Central memory CD8-positive, alpha-beta T cell (primary cell): ENCODE measurements around the gene LSM14A.

Experiments used
- ATAC-seq: fragments of 150-1000 bp; cut with Tn5 transposase; replicated peaks from 2 replicates; pipeline ENCODE4 v1.10.0; 2022; ENCODE audit warnings: mild to moderate bottlenecking, moderate FRiP score, moderate number of reproducible peaks; ENCODE audit not compliant: poor library complexity, severe bottlenecking; ENCODE audit errors: extremely low read depth
- DNase-seq, 2 donors: peaks; one replicate each; pipeline ENCODE4 v3.0.0; 2021; ENCODE audit warnings: low spot score in 2 of 2
- H3K27ac Mint-ChIP-seq: one replicate; pipeline ENCODE4 v1.8.0; 2022; ENCODE audit warnings: low read depth, mild to moderate bottlenecking, moderate library complexity, mixed read lengths
- H3K27me3 Mint-ChIP-seq: one replicate; pipeline ENCODE4 v1.8.0; 2022; ENCODE audit warnings: mixed read lengths
- H3K36me3 Mint-ChIP-seq: one replicate; pipeline ENCODE4 v1.8.0; 2022; ENCODE audit warnings: mild to moderate bottlenecking, moderate library complexity, mixed read lengths; ENCODE audit not compliant: insufficient read depth
- H3K4me1 Mint-ChIP-seq: one replicate; pipeline ENCODE4 v1.8.0; 2022; ENCODE audit warnings: mixed read lengths
- H3K4me3 Mint-ChIP-seq: one replicate; pipeline ENCODE4 v1.8.0; 2022; ENCODE audit warnings: mild to moderate bottlenecking, moderate library complexity, mixed read lengths
- H3K9me3 Mint-ChIP-seq: one replicate; pipeline ENCODE4 v1.8.0; 2022; ENCODE audit warnings: mixed read lengths

LSM14A gene

GRCh38 chr19:34257559-34257924 lies 85.2 kb downstream of the LSM14A start:
- H3K27me3 Mint-ChIP-seq, result no peaks in the 10 kb centered on the region
- H3K4me1 Mint-ChIP-seq, result peaks cover 24% of the 10 kb centered on the region
- H3K36me3 Mint-ChIP-seq, result peaks cover 12% of the 10 kb centered on the region
- ATAC-seq (no peak), DNase-seq (no peak)
- H3K4me3 Mint-ChIP-seq, result no peak overlapping the region
- no peaks in the 10 kb centered on the region for H3K9me3 Mint-ChIP-seq
- no peak overlapping the region for H3K27ac Mint-ChIP-seq

- Mint-ChIP-seq H3K27me3 (no peaks in the 10 kb centered on the region), H3K4me1 (peaks cover 25% of the 10 kb centered on the region), H3K4me3 (no peak overlapping the region), H3K27ac (no peak overlapping the region), H3K9me3 (no peaks in the 10 kb centered on the region), H3K36me3 (peaks cover 9% of the 10 kb centered on the region)
- DNase-seq, result no peak
- ATAC-seq, result no peak
Observed at GRCh38 chr19:34259367-34260095, 87.2 kb downstream of the LSM14A start.

DNA sequence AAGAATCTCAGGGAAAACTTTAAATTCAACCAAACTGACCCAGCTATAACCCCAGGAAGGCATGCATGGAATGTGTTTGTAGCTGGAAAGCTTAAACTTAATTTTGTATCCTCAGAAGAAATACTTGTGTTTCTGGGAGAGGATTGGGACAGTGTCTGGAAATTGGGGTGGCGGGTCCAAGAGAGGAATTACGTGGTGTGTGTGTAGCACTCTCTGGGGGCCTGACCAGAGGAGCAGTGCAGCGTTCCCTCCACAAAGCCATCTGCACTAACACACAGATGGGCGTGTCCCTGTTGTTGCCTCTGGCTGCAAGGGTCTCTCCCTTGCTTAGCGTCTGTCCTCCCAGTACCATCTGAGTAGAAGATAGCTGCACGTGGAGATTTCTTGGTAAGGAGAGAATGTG lies 88.5 kb downstream of the LSM14A start:
- Mint-ChIP-seq H3K27me3 (no peaks in the 10 kb centered on the region), H3K4me1 (peaks cover 37% of the 10 kb centered on the region), H3K4me3 (no peak overlapping the region), H3K27ac (no peak overlapping the region), H3K36me3 (peaks cover 14% of the 10 kb centered on the region), H3K9me3 (no peaks in the 10 kb centered on the region)
- ATAC-seq, result no peak
- no peak for DNase-seq

- Mint-ChIP-seq H3K9me3 (no peaks in the 10 kb centered on the region), H3K27me3 (no peaks in the 10 kb centered on the region), H3K4me3 (no peak overlapping the region), H3K4me1 (peaks cover 43% of the 10 kb centered on the region), H3K36me3 (peaks cover 14% of the 10 kb centered on the region), H3K27ac (no peak overlapping the region)
- ATAC-seq (no peak), DNase-seq (no peak)
Observed at GRCh38 chr19:34261334-34262109, 89.2 kb downstream of the LSM14A start.

- no peak for DNase-seq
- Mint-ChIP-seq H3K27ac (no peak overlapping the region), H3K4me3 (no peak overlapping the region), H3K27me3 (no peaks in the 10 kb centered on the region), H3K4me1 (peaks cover 51% of the 10 kb centered on the region), H3K9me3 (no peaks in the 10 kb centered on the region), H3K36me3 (peaks cover 13% of the 10 kb centered on the region)
- ATAC-seq, result no peak
Observed at GRCh38 chr19:34263745-34264237, 91.5 kb downstream of the LSM14A start.

DNA sequence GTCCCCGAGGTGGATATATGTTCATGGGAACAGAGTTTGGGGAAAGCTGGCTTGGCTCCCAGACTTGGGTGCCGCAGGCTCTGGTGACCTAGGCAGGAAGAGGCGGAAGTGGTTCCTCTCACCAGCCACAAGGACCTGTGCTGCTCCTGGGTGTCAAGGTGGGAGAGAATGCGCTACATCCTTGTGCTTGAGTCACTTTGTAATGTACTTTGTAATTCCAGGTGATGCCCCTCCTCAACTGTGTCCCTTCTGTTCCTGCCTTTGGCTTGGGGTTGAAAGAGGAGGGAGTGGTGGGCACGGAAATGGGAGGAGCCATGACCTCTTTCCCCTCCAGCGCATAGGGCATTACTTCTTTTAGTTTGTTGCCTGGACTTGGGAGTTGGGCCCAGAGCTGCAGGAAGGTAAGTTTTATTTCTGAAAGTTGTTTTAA lies 92.9 kb downstream of the LSM14A start:
- no peaks in the 10 kb centered on the region for H3K27me3 Mint-ChIP-seq
- peaks cover 16% of the 10 kb centered on the region for H3K36me3 Mint-ChIP-seq
- DNase-seq (no peak), ATAC-seq (no peak)
- H3K9me3 Mint-ChIP-seq, result no peaks in the 10 kb centered on the region
- H3K27ac Mint-ChIP-seq, result no peak overlapping the region
- H3K4me1 Mint-ChIP-seq, result peaks cover 56% of the 10 kb centered on the region
- H3K4me3 Mint-ChIP-seq, result no peak overlapping the region

- H3K27me3 Mint-ChIP-seq, result no peaks in the 10 kb centered on the region
- DNase-seq (no peak), ATAC-seq (no peak)
- peaks cover 13% of the 10 kb centered on the region for H3K36me3 Mint-ChIP-seq
- peak overlapping the region; percentile 86 for H3K27ac Mint-ChIP-seq
- no peak overlapping the region for H3K4me3 Mint-ChIP-seq
- H3K9me3 Mint-ChIP-seq, result no peaks in the 10 kb centered on the region
- H3K4me1 Mint-ChIP-seq, result peaks cover 66% of the 10 kb centered on the region
Observed at GRCh38 chr19:34269081-34269480, 96.8 kb downstream of the LSM14A start.

- Mint-ChIP-seq H3K9me3 (no peaks in the 10 kb centered on the region), H3K4me1 (peaks cover 67% of the 10 kb centered on the region), H3K27me3 (no peaks in the 10 kb centered on the region), H3K36me3 (peaks cover 13% of the 10 kb centered on the region), H3K27ac (peak overlapping the region; percentile 86), H3K4me3 (peak overlapping the region; percentile 63)
- DNase-seq (no peak), ATAC-seq (no peak)
Observed at GRCh38 chr19:34269489-34269888, 97.2 kb downstream of the LSM14A start.

DNA sequence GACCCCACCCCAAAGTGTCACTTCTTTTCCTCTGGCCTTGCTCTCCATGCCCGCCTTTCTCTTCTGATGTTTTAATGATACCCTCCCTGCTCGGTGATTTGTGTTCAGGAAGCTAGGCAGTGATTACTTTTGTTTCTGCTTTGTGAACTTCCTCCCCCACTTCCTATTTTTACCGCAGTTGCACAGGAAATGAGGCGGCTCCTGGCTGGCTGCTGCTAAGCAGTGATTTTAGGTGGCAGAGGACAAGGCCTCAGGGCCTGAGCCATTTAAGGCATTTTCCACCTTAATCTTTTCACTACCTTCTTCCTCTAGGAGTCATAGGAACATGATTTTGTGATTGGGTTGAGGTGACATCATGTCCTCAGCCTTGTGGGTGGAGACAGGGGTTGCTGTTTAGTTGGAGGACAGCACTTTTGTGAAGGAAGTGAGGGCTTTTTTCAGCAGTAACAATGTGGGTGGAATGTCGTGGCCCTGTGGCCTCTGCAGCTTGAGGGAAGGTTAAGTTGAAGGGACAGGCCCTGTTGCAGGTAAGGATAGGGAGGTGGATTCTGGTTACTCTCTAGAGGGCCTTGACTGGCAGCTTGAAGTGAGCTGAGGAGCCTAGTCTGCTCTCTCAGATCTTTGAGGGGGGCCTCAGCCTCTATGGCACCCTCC lies 97.8 kb downstream of the LSM14A start:
- Mint-ChIP-seq H3K9me3 (no peaks in the 10 kb centered on the region), H3K36me3 (peaks cover 10% of the 10 kb centered on the region)

GRCh38 chr19:34273121-34273520 lies 100.8 kb downstream of the LSM14A start:
- H3K27me3 Mint-ChIP-seq, result no peaks in the 10 kb centered on the region
- DNase-seq (no peak), ATAC-seq (no peak)
- peaks cover 61% of the 10 kb centered on the region for H3K4me1 Mint-ChIP-seq
- peaks cover 7% of the 10 kb centered on the region for H3K36me3 Mint-ChIP-seq
- no peak overlapping the region for H3K4me3 Mint-ChIP-seq
- H3K9me3 Mint-ChIP-seq, result no peaks in the 10 kb centered on the region
- no peak overlapping the region for H3K27ac Mint-ChIP-seq

More for the DNA sequence above, 97.8 kb downstream of the LSM14A start:
- H3K27me3 Mint-ChIP-seq, result no peaks in the 10 kb centered on the region
- H3K27ac Mint-ChIP-seq, result peak overlapping the region; percentile 86
- peaks cover 62% of the 10 kb centered on the region for H3K4me1 Mint-ChIP-seq
- ATAC-seq (peak; percentile 93), DNase-seq (peak; percentile 44 to 72)
- peak overlapping the region; percentile 63 for H3K4me3 Mint-ChIP-seq

DNA sequence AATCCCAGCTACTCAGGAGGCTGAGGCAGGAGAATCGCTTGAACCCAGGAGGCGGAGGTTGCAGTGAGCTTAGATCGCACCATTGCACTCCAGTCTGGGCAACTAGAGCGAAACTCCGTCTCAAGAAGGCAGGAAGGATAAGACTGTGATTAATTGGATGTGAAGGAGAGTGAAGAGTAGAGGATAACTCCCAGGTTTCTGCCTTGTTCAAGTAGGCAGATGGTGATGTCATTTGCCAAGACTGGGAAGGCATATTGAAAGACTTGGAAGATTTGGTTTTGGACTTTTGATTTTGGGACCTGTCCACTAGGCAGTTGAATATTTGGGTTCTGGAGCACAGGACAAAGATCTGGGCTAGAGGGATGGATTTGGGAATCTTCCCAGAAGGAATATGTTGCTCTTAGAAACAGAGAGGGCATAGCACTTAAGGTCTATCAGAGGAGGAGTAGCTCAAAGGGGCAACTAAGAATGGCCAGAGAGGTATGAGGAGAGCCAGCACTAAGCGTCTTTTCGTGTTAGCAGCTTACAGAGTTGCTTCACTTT lies 102.1 kb downstream of the LSM14A start:
- Mint-ChIP-seq H3K4me1 (peaks cover 49% of the 10 kb centered on the region), H3K36me3 (peaks cover 9% of the 10 kb centered on the region), H3K27me3 (no peaks in the 10 kb centered on the region), H3K4me3 (no peak overlapping the region), H3K27ac (peak overlapping the region; percentile 4), H3K9me3 (no peaks in the 10 kb centered on the region)
- ATAC-seq, result no peak
- DNase-seq, result no peak

- Mint-ChIP-seq H3K9me3 (no peaks in the 10 kb centered on the region), H3K36me3 (peaks cover 4% of the 10 kb centered on the region), H3K4me3 (no peak overlapping the region), H3K27me3 (no peaks in the 10 kb centered on the region), H3K27ac (peak overlapping the region; percentile 4), H3K4me1 (peaks cover 43% of the 10 kb centered on the region)
- DNase-seq (no peak), ATAC-seq (no peak)
Observed at GRCh38 chr19:34274827-34275625, 102.7 kb downstream of the LSM14A start.
